Astrocyte (in vitro differentiated cells and primary cell): ENCODE data around the gene RAB6B. TPM values are rescaled to one million over a fixed set of nuclear protein-coding genes. Genes with fewer than 3 reads are reported as not detected.

ENCODE experiments used
- DNase-seq: peaks from one replicate; pipeline ENCODE4 v3.0.0-alpha.2; 2010; ENCODE audit warnings: low read depth
- FAIRE-seq: peaks from 2 replicates; lab custom pipeline; 2011; peaks lifted over from hg19 to GRCh38; lab: Jason Lieb, UNC
- H2AFZ ChIP-seq: 2 replicates; pipeline ENCODE4 v1.6.0; 2012; ENCODE audit warnings: low read depth, low read length, inconsistent platforms
- H3K27ac ChIP-seq: 2 replicates; pipeline ENCODE4 v1.5.1; 2011; ENCODE audit warnings: low read depth, low read length, inconsistent platforms
- H3K27me3 ChIP-seq: 2 replicates; pipeline ENCODE4 v1.6.0; 2011; ENCODE audit warnings: low read length, inconsistent platforms; ENCODE audit not compliant: insufficient read depth
- H3K36me3 ChIP-seq: 2 replicates; pipeline ENCODE4 v1.5.1; 2011; ENCODE audit warnings: low read length, inconsistent platforms; ENCODE audit not compliant: insufficient read depth
- H3K4me1 ChIP-seq: 2 replicates; pipeline ENCODE4 v1.5.1; 2011; ENCODE audit warnings: low read length, inconsistent platforms; ENCODE audit not compliant: insufficient read depth
- H3K4me2 ChIP-seq: 2 replicates; pipeline ENCODE4 v1.6.0; 2012; ENCODE audit warnings: low read length, inconsistent platforms
- H3K4me3 ChIP-seq: 2 replicates; pipeline ENCODE4 v1.5.1; 2011; ENCODE audit warnings: low read depth, mild to moderate bottlenecking, low read length, inconsistent platforms; ENCODE audit not compliant: insufficient read depth
- H3K79me2 ChIP-seq: 2 replicates; pipeline ENCODE4 v1.6.0; 2012; ENCODE audit warnings: mild to moderate bottlenecking, low read length, inconsistent platforms; ENCODE audit not compliant: insufficient read depth
- H3K9ac ChIP-seq: 2 replicates; pipeline ENCODE4 v1.6.0; 2012; ENCODE audit warnings: mild to moderate bottlenecking, low read length, inconsistent platforms
- H3K9me3 ChIP-seq: 2 replicates; pipeline ENCODE4 v1.5.1; 2012; ENCODE audit warnings: low read depth, mild to moderate bottlenecking, low read length, inconsistent platforms; ENCODE audit not compliant: insufficient read depth
- H4K20me1 ChIP-seq: 2 replicates; pipeline ENCODE4 v1.6.0; 2012; ENCODE audit warnings: low read length, inconsistent platforms; ENCODE audit not compliant: insufficient read depth
- H3K27ac Mint-ChIP-seq: one replicate; pipeline ENCODE4 v1.8.0; 2021; ENCODE audit warnings: mild to moderate bottlenecking, mixed read lengths; ENCODE audit not compliant: unreplicated experiment
- H3K27me3 Mint-ChIP-seq: one replicate; pipeline ENCODE4 v1.8.0; 2021; ENCODE audit warnings: low read depth, mixed read lengths; ENCODE audit not compliant: unreplicated experiment
- H3K36me3 Mint-ChIP-seq: one replicate; pipeline ENCODE4 v1.8.0; 2021; ENCODE audit warnings: low read depth, mixed read lengths; ENCODE audit not compliant: unreplicated experiment
- H3K4me1 Mint-ChIP-seq: one replicate; pipeline ENCODE4 v1.8.0; 2021; ENCODE audit warnings: low read depth, mixed read lengths; ENCODE audit not compliant: unreplicated experiment
- H3K4me3 Mint-ChIP-seq: one replicate; pipeline ENCODE4 v1.8.0; 2021; ENCODE audit warnings: mild to moderate bottlenecking, moderate library complexity, mixed read lengths; ENCODE audit not compliant: unreplicated experiment
- H3K9me3 Mint-ChIP-seq: one replicate; pipeline ENCODE4 v1.8.0; 2021; ENCODE audit warnings: mild to moderate bottlenecking, mixed read lengths; ENCODE audit not compliant: unreplicated experiment
- CTCF ChIP-seq: IDR thresholded peaks from 2 replicates; pipeline ENCODE4 v1.5.1; 2011; ENCODE audit warnings: low read depth, mild to moderate bottlenecking, inconsistent platforms, low read length, moderate library complexity; ENCODE audit not compliant: insufficient read depth
- EZH2 ChIP-seq: IDR thresholded peaks from 2 replicates; pipeline ENCODE4 v1.6.1; 2012; ENCODE audit warnings: mild to moderate bottlenecking, low read length, inconsistent platforms; ENCODE audit not compliant: insufficient read depth
- total RNA-seq: library from RNA; stranded (reverse); gene quantifications from 2 replicates; pipeline ENCODE4 v1.2.1, GENCODE V29; 2021

RAB6B gene
- total RNA-seq, 1 donor from 2014 or later = 61.8 TPM

DNA sequence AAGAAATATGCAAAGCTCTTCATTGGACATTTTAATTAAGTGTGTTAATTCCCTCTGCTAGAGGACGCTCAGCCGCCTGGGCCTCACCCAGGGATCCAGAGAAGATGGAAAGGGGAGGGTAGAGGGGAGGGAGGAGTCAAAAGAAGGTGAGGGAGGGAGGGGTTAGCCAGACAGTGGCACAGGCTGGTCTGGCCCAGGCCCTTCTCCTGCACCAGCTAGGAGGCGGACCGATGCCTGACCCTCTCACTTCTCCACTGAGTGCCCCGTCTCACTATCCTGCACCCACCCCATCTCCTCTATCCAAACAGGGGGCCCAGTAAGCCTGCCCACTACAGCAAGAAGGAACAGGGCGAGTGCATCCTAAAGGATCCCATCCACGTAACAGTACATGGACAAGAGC, 22.9 kb downstream of the RAB6B start:
- Histone ChIP-seq H3K27me3 (peaks cover 2% of the 10 kb centered on the region), H3K4me3 (no peak overlapping the region), H2AFZ (no peak overlapping the region), H3K79me2 (no peaks in the 10 kb centered on the region), H3K9ac (no peak overlapping the region), H4K20me1 (peaks cover 5% of the 10 kb centered on the region), H3K36me3 (no peaks in the 10 kb centered on the region), H3K4me1 (no peaks in the 10 kb centered on the region), H3K4me2 (no peak overlapping the region), H3K9me3 (no peaks in the 10 kb centered on the region), H3K27ac (no peak overlapping the region)
- DNase-seq = no peak
- Mint-ChIP-seq H3K27me3 (peaks cover 2% of the 10 kb centered on the region), H3K27ac (no peak overlapping the region), H3K4me1 (peaks cover 24% of the 10 kb centered on the region), H3K4me3 (no peak overlapping the region), H3K36me3 (peaks cover 8% of the 10 kb centered on the region), H3K9me3 (no peaks in the 10 kb centered on the region)
- FAIRE-seq = no peak
- TF ChIP-seq EZH2 (no peak), CTCF (no peak)

GRCh38 chr3:133872161-133872560, 23.5 kb downstream of the RAB6B start:
- Mint-ChIP-seq H3K36me3 (peaks cover 8% of the 10 kb centered on the region), H3K9me3 (no peaks in the 10 kb centered on the region), H3K27me3 (peaks cover 2% of the 10 kb centered on the region), H3K4me1 (peaks cover 24% of the 10 kb centered on the region), H3K27ac (no peak overlapping the region), H3K4me3 (no peak overlapping the region)
- no peaks in the 10 kb centered on the region for H3K9me3 ChIP-seq
- FAIRE-seq (no peak), DNase-seq (no peak)
- no peaks in the 10 kb centered on the region for H3K36me3 ChIP-seq
- no peak overlapping the region for H2AFZ ChIP-seq
- no peak overlapping the region for H3K9ac ChIP-seq
- H3K27ac ChIP-seq = no peak overlapping the region
- no peak overlapping the region for H3K4me2 ChIP-seq
- peaks cover 5% of the 10 kb centered on the region for H3K27me3 ChIP-seq
- no peaks in the 10 kb centered on the region for H3K4me1 ChIP-seq
- no peaks in the 10 kb centered on the region for H3K79me2 ChIP-seq
- no peak for TF ChIP-seq EZH2
- no peak for TF ChIP-seq CTCF
- H4K20me1 ChIP-seq = peaks cover 5% of the 10 kb centered on the region
- H3K4me3 ChIP-seq = no peak overlapping the region

DNA sequence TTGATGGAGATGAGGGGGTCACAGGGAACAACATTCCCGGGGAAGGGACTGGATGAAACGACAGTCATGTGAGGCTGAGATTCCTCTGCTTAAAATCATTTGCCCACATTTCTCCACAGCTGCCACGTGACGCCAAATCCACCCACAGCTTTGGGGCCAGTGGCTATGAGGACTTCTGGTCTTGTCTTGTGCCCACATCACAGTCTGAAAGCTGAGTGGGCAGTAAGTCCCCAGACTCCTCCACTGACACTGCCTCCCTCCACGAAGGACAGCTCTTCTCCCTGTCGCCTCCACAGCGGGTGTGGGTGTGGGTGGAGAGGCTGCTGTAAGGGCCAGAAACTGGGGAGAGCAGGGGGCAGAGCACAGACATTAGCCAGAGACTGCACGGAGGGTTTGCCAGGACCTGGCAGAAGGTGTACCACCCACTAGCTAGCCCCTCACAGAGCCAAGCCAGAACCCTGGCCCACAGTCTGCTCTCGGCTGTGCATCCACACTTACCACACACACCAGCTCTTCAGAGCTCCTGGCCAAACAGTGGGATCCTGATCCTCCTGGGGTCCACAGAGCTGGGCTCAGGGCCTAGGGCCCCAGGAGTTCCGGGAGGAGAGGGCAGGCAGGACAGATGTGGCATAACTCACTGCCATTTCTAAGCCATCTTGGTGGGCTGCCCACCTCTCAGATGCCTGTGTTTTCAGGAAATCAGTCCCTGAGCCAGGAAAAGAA, 24.2 kb downstream of the RAB6B start:
- TF ChIP-seq EZH2 (no peak), CTCF (no peak)

More for the DNA sequence above, 24.2 kb downstream of the RAB6B start:
- FAIRE-seq (no peak), DNase-seq (no peak)
- H3K27me3 Mint-ChIP-seq = peaks cover 2% of the 10 kb centered on the region
- H3K4me1 ChIP-seq = no peaks in the 10 kb centered on the region
- no peak overlapping the region for H3K4me3 ChIP-seq
- H3K79me2 ChIP-seq = no peaks in the 10 kb centered on the region
- no peak overlapping the region for H3K9ac ChIP-seq
- no peak overlapping the region for H3K27ac Mint-ChIP-seq
- H4K20me1 ChIP-seq = peaks cover 5% of the 10 kb centered on the region
- H3K36me3 ChIP-seq = no peaks in the 10 kb centered on the region
- peaks cover 5% of the 10 kb centered on the region for H3K27me3 ChIP-seq
- peaks cover 24% of the 10 kb centered on the region for H3K4me1 Mint-ChIP-seq
- peaks cover 8% of the 10 kb centered on the region for H3K36me3 Mint-ChIP-seq
- no peak overlapping the region for H2AFZ ChIP-seq
- H3K9me3 Mint-ChIP-seq = no peaks in the 10 kb centered on the region
- no peaks in the 10 kb centered on the region for H3K9me3 ChIP-seq
- H3K4me3 Mint-ChIP-seq = no peak overlapping the region
- H3K4me2 ChIP-seq = no peak overlapping the region
- H3K27ac ChIP-seq = no peak overlapping the region
